ENCODE data around the gene BLVRB. TPM values are rescaled to one million over a fixed set of nuclear protein-coding genes. Genes with fewer than 3 reads are reported as not detected.
A peak's percentile ranks its signal among the peaks of the same experiment; 100 is the strongest.

Gene BLVRB
- 196 and 246 TPM in 2 replicates for total RNA-seq (2014; rRNA removed)
- Bru-seq, nascent RNA = percentile 58 among the genes with signal in this experiment
- BruChase-seq, experiment 1, labeled RNA remaining after a 6-hour chase = percentile 59 among the genes with signal in this experiment
- BruChase-seq, experiment 2, labeled RNA remaining after a 2-hour chase = percentile 57 among the genes with signal in this experiment
- long read RNA-seq, transcript BLVRB-201 (5 exons, 873 nt) = major isoform, 44 of 64 reads
- long read RNA-seq, partial matches to known transcripts = 5 of 64 reads
- long read RNA-seq, other reads (novel, unspliced or antisense) = 15 of 64 reads

DNA sequence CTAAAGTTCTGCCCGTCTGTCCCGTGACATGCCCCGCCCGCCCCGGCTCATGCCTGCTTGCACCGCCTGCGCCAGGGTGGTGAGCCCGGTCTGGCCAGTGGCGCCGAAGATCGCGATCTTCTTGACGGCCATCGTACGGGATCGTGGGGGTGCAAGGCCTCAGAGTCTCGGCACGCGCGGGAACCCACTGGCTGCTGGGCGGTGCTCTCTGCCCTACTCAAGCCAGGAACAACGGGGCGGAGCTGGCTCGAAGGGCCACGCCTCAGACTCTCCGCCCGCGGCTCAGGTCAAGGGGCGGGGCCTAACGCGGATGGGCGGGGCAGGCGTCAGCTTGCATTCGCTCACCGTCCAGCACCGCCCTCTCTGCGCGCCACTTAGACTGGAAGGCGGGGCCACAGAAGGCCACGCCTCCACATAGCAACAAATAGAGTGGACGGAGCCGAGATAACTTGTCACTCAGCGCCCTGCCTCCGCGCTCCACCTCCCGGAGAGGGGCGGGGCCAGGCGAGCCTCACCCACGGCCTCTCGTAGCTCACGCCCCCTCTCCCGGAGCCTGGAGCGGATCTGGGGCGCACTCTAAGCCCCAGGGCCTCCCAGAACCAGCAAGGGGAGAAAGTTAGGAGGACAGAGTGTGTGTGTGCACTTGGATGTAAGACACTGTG lies at the start of gene BLVRB:
Gene BLVRB, minus strand, starts transcription at position 189 of the 662 bp plus-strand sequence. Its CDS starts 57 bp downstream, at position 132.
- no peak for TF ChIP-seq EZH2 (IDR thresholded peaks at IDR 0.05; ENCODE audit: low read length, unreplicated experiment)
- TF ChIP-seq, protein P1, sequence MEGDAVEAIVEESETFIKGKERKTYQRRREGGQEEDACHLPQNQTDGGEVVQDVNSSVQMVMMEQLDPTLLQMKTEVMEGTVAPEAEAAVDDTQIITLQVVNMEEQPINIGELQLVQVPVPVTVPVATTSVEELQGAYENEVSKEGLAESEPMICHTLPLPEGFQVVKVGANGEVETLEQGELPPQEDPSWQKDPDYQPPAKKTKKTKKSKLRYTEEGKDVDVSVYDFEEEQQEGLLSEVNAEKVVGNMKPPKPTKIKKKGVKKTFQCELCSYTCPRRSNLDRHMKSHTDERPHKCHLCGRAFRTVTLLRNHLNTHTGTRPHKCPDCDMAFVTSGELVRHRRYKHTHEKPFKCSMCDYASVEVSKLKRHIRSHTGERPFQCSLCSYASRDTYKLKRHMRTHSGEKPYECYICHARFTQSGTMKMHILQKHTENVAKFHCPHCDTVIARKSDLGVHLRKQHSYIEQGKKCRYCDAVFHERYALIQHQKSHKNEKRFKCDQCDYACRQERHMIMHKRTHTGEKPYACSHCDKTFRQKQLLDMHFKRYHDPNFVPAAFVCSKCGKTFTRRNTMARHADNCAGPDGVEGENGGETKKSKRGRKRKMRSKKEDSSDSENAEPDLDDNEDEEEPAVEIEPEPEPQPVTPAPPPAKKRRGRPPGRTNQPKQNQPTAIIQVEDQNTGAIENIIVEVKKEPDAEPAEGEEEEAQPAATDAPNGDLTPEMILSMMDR (conservative IDR thresholded peaks at IDR 0.05; ENCODE audit: low read depth, low read length) = no peak
- no peak for TF ChIP-seq EZH2phosphoT487 (IDR thresholded peaks at IDR 0.05; ENCODE audit: borderline replicate concordance, low read length)
- no TSS peak for BruUV-seq (replicated peaks)
- POLR2A ChIA-PET (ENCODE audit: unreplicated experiment) = interaction anchor here (0.5 to 1.0 kb wide), 7 partner anchors 26 to 672 kb away, joined by 3 to 9 read pairs (median 4); partner anchors contain the start of gene ITPKC
- peak within 1 kb of the TSS; percentile 89 for H3K4me3 ChIP-seq (ENCODE audit: low read length)
- H3F3A ChIP-seq (ENCODE audit: low read length, unreplicated experiment) = no peaks in the 10 kb centered on the region
- H3K4me1 ChIP-seq (ENCODE audit: insufficient read depth, low read length) = peaks cover 20% of the 10 kb centered on the region
- intact Hi-C loops (cut with micrococcal nuclease) = loop anchor here (2.0 kb wide), 1 partner anchor 133 kb away; no protein-coding TSS in a partner anchor
- peak within 1 kb of the TSS; percentile 70 for H3K27ac ChIP-seq (ENCODE audit: low read length)
- peak within 1 kb of the TSS; percentile 91 for H3K4me2 ChIP-seq (ENCODE audit: low read length)
- DNase-seq (peak; percentile 99), ATAC-seq (peak; percentile 85)
- H3K79me2 ChIP-seq (ENCODE audit: low read length) = peaks cover 20% of the 10 kb centered on the region
- H3K9me3 ChIP-seq (ENCODE audit: low read length) = no peaks in the 10 kb centered on the region
- no peaks in the 10 kb centered on the region for H3K9me2 ChIP-seq (replicated peaks; ENCODE audit: low read length)
- H2AFZ ChIP-seq (ENCODE audit: low read length) = peak within 1 kb of the TSS; percentile 86
- H3K9ac ChIP-seq (ENCODE audit: low read length) = peak within 1 kb of the TSS; percentile 76
- H3K36me3 ChIP-seq (ENCODE audit: low read depth, low read length) = no peaks in the 10 kb centered on the region
- CTCF ChIA-PET = interaction anchor here (0.6 to 2.6 kb wide), 3 partner anchors 56 to 137 kb away, joined by 8 to 18 read pairs (median 11); no protein-coding TSS in a partner anchor
- no peaks in the 10 kb centered on the region for H4K20me1 ChIP-seq (ENCODE audit: low read length)
- H3K27me3 ChIP-seq (ENCODE audit: low read length) = no peaks in the 10 kb centered on the region

DNA sequence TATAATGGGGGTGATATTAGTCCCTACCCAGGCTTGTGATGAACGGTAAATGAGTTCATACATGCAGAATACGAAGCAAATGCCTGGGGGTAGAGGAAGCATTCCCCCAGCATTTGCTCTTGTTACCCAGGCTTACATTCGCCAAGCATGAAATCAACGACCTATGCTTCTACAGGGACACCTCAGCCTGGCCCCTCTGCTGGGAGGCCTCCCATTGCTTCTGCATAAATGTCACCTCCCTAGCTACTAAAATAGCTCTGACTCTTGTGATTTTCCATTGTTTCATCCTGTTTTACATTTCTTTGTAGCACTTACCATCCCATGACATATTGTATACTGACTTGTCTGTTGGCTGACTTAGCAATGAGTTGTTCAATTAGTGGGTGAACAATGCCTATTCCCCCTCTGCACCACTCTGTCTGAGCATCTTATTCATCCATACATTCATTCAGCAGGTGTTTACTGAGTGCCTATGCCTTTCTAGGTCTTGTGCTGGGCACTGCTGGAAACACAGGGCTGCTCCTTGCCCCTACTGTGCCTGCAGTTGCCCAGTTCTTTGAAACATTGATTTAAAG lies 48.3 kb upstream of the BLVRB start:
- intact Hi-C loops (cut with micrococcal nuclease) = no loop called here
- CTCF ChIA-PET = no interaction called here
- ATAC-seq (no peak), DNase-seq (no peak)
- no TSS peak for BruUV-seq (replicated peaks)
- no peaks in the 10 kb centered on the region for H4K20me1 ChIP-seq (ENCODE audit: low read length)
- H3K4me3 ChIP-seq (ENCODE audit: low read length) = no peak overlapping the region
- no peak overlapping the region for H2AFZ ChIP-seq (ENCODE audit: low read length)
- no peaks in the 10 kb centered on the region for H3K27me3 ChIP-seq (ENCODE audit: low read length)
- H3K79me2 ChIP-seq (ENCODE audit: low read length) = no peaks in the 10 kb centered on the region
- no peaks in the 10 kb centered on the region for H3K4me1 ChIP-seq (ENCODE audit: insufficient read depth, low read length)
- H3K9me2 ChIP-seq (replicated peaks; ENCODE audit: low read length) = no peaks in the 10 kb centered on the region
- POLR2A ChIA-PET (ENCODE audit: unreplicated experiment) = no interaction called here
- TF ChIP-seq EZH2phosphoT487 (IDR thresholded peaks at IDR 0.05; ENCODE audit: borderline replicate concordance, low read length) = no peak
- TF ChIP-seq EZH2 (IDR thresholded peaks at IDR 0.05; ENCODE audit: low read length, unreplicated experiment) = no peak
- TF ChIP-seq, protein P1 (conservative IDR thresholded peaks at IDR 0.05; ENCODE audit: low read depth, low read length) = no peak
- H3F3A ChIP-seq (ENCODE audit: low read length, unreplicated experiment) = no peaks in the 10 kb centered on the region
- no peak overlapping the region for H3K9ac ChIP-seq (ENCODE audit: low read length)
- H3K36me3 ChIP-seq (ENCODE audit: low read depth, low read length) = no peaks in the 10 kb centered on the region
- no peak overlapping the region for H3K27ac ChIP-seq (ENCODE audit: low read length)
- no peak overlapping the region for H3K4me2 ChIP-seq (ENCODE audit: low read length)
- H3K9me3 ChIP-seq (ENCODE audit: low read length) = no peaks in the 10 kb centered on the region

Data from PC-3 (cell line).